Astrocyte of the spinal cord (primary cell): ENCODE measurements around the gene ACIN1.

Source experiments
- DNase-seq: peaks from one replicate; pipeline ENCODE4 v3.0.0; 2011; ENCODE audit warnings: low read depth, low spot score
- H3K4me3 ChIP-seq: 2 replicates; pipeline ENCODE4 v1.5.1; 2011; ENCODE audit warnings: low read depth, mild to moderate bottlenecking, low read length, moderate library complexity
- CTCF ChIP-seq: IDR thresholded peaks from 2 replicates; pipeline ENCODE4 v1.5.1; 2012; ENCODE audit warnings: low read depth, mild to moderate bottlenecking, low read length, inconsistent platforms
- in situ Hi-C: cut with HindIII; loops from 2 replicates; pipeline ENCODE4 v1.10.0; 2017; ENCODE audit warnings: low sequenced_read_pairs

The ACIN1 gene

GRCh38 chr14:23086565-23086964 is 8.4 kb downstream of the ACIN1 start:
- TF ChIP-seq CTCF: no peak
- no peak for DNase-seq
- no peak overlapping the region for H3K4me3 ChIP-seq
- in situ Hi-C loops: no loop called here

GRCh38 chr14:23085458-23085857 is 9.5 kb downstream of the ACIN1 start:
- no peak for DNase-seq
- in situ Hi-C loops: no loop called here
- TF ChIP-seq CTCF: no peak
- no peak overlapping the region for H3K4me3 ChIP-seq

- in situ Hi-C loops: no loop called here
- TF ChIP-seq CTCF: no peak
- DNase-seq: no peak
- H3K4me3 ChIP-seq: no peak overlapping the region
Measured at GRCh38 chr14:23080474-23080873, 14.5 kb downstream of the ACIN1 start.

- in situ Hi-C loops: no loop called here
- H3K4me3 ChIP-seq: no peak overlapping the region
Measured at GRCh38 chr14:23079716-23080115, 15.2 kb downstream of the ACIN1 start.

GRCh38 chr14:23078692-23079116 is 16.2 kb downstream of the ACIN1 start:
- DNase-seq: peak; percentile 91
- in situ Hi-C loops: no loop called here
- H3K4me3 ChIP-seq: no peak overlapping the region
- TF ChIP-seq CTCF: no peak

More at GRCh38 chr14:23079716-23080115, 15.2 kb downstream of the ACIN1 start:
- no peak for TF ChIP-seq CTCF
- DNase-seq: no peak

GRCh38 chr14:23077962-23078361 is 17.0 kb downstream of the ACIN1 start:
- in situ Hi-C loops: no loop called here
- no peak for DNase-seq
- no peak for TF ChIP-seq CTCF
- no peak overlapping the region for H3K4me3 ChIP-seq
